ENCODE results near the gene EEPD1. TPM values are rescaled to one million over a fixed set of nuclear protein-coding genes. Genes with fewer than 3 reads are reported as not detected.

The EEPD1 gene
- total RNA-seq, 1 experiment from 2014 or later, result 0.70 TPM

DNA sequence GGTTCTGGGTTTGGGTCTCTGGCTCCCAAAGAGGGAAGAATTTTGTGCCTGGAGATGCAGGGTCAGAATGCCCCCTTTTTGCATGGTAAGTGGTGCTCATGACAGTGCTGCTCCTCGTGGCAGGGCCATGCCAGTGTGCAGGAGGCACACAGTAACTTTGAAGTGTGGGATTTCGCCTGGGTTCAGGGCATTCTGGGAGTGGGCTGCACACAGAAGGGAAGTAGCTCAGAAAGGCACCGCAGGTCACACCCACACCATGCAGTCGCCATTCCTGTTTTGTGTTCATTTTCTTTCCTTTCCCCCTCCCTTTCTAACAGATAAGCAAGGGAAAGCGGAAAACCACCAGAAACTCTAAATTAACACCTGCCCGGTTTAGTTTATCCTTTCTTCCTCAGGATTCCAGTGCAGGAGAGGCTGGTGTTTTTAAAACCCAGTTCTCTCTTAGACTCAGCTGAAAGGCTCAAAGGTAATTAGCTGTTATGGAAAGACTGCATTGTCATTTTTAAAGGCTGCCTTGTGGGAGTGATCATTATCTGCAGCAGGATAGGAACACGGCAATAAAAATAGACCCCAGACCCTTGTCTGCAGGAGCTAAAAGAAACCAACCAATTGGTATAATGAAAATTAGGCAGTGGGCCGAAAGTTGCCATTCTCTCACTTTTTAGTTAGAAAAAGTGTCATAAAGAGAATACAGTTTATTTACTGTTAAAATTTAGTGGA, 50.2 kb downstream of the EEPD1 start:
- CTCF ChIA-PET, result no interaction called here
- Mint-ChIP-seq H3K9me3 (ENCODE audit: unreplicated experiment) (no peaks in the 10 kb centered on the region), H3K36me3 (ENCODE audit: insufficient read depth, unreplicated experiment) (no peaks in the 10 kb centered on the region), H3K27me3 (ENCODE audit: insufficient read depth, unreplicated experiment) (no peaks in the 10 kb centered on the region), H3K4me1 (ENCODE audit: insufficient read depth, unreplicated experiment) (no peaks in the 10 kb centered on the region), H3K4me3 (ENCODE audit: unreplicated experiment) (no peak overlapping the region), H3K27ac (ENCODE audit: low read depth, unreplicated experiment) (no peak overlapping the region)
- intact Hi-C loops (cut with micrococcal nuclease), result no loop called here
- POLR2A ChIA-PET, result no interaction called here
- no TSS peak for BruUV-seq (replicated peaks)
- TF ChIP-seq CTCF (IDR thresholded peaks at IDR 0.05; ENCODE audit: unreplicated experiment), result no peak
- DNase-seq (ENCODE audit: unreplicated experiment), result no peak

DNA sequence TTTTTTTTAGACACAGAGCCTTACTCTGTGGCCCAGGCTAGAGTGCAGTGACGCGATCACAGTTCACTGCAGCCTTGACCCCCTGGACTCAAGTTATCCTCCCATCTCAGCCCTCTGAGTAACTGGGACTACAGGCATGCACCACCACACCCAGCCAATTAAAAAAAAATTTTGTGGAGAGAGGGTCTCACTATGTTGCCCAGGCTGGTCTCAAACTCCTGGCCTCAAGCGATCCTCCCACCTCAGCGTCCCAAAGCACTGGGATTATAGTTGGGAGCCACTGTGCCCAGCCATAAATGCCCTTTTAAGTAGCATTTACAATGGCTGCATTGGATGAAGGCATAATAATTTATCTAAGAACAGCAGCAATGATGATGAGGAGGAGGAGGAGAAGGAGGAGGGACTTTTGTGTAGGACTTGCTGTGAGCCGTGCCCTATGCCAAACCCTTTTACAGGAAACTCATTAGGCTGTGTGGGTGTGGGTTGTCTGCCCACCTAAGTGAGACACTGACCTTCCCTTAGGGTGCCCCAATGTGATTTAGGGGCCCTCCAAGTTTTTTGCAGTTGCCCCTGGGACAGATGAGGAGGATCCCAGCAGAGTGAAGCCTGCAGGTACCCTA, 51.1 kb downstream of the EEPD1 start:
- intact Hi-C loops (cut with micrococcal nuclease), result no loop called here
- Mint-ChIP-seq H3K4me1 (ENCODE audit: insufficient read depth, unreplicated experiment) (no peaks in the 10 kb centered on the region), H3K27ac (ENCODE audit: low read depth, unreplicated experiment) (no peak overlapping the region), H3K27me3 (ENCODE audit: insufficient read depth, unreplicated experiment) (no peaks in the 10 kb centered on the region), H3K4me3 (ENCODE audit: unreplicated experiment) (no peak overlapping the region), H3K9me3 (ENCODE audit: unreplicated experiment) (no peaks in the 10 kb centered on the region), H3K36me3 (ENCODE audit: insufficient read depth, unreplicated experiment) (no peaks in the 10 kb centered on the region)
- TF ChIP-seq CTCF (IDR thresholded peaks at IDR 0.05; ENCODE audit: unreplicated experiment), result no peak
- ChIA-PET CTCF (no interaction called here), POLR2A (no interaction called here)
- no TSS peak for BruUV-seq (replicated peaks)
- DNase-seq (ENCODE audit: unreplicated experiment), result no peak

DNA sequence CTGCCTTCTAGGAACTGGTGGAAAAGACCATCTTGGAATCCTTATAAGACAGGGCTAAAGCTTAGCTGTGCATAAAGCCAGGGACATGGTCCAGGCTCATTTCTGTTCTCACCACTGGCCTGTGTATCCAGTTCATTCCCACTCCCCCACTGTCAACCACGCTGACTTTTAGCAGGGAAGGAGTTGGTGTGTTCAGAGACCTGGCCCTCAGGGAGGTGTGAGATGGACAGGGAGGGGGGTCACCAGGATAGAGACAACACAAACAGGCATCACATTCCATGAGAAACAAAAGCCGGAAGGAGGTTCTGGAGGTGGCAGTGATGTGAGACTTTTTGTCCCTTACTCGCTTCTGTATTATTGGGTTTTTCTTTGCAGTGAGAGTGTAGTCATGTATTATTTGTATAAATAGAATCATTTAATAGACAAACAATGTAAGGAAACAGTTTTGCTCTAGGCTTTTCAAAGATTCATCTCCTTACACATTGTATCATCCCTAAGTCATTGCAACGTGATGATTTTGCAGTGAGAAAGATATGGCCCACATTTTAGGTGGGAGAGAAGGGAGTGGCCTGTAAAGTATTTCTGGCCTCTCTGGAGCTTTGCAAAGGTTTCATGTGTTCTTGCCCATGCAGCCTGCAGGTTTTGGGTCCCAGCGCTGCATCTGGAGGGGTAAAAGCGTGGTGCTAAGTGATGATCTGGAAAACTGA, 52.0 kb downstream of the EEPD1 start:
- intact Hi-C loops (cut with micrococcal nuclease), result no loop called here
- Mint-ChIP-seq H3K9me3 (ENCODE audit: unreplicated experiment) (no peaks in the 10 kb centered on the region), H3K27ac (ENCODE audit: low read depth, unreplicated experiment) (no peak overlapping the region), H3K27me3 (ENCODE audit: insufficient read depth, unreplicated experiment) (no peaks in the 10 kb centered on the region), H3K4me1 (ENCODE audit: insufficient read depth, unreplicated experiment) (no peaks in the 10 kb centered on the region), H3K4me3 (ENCODE audit: unreplicated experiment) (no peak overlapping the region), H3K36me3 (ENCODE audit: insufficient read depth, unreplicated experiment) (no peaks in the 10 kb centered on the region)
- TF ChIP-seq CTCF (IDR thresholded peaks at IDR 0.05; ENCODE audit: unreplicated experiment), result no peak
- BruUV-seq (replicated peaks), result no TSS peak
- no peak for DNase-seq (ENCODE audit: unreplicated experiment)
- ChIA-PET POLR2A (no interaction called here), CTCF (no interaction called here)

- H3K4me1 Mint-ChIP-seq (ENCODE audit: insufficient read depth, unreplicated experiment), result no peaks in the 10 kb centered on the region
- ChIA-PET CTCF (no interaction called here), POLR2A (no interaction called here)
- intact Hi-C loops (cut with micrococcal nuclease), result no loop called here
- no peak overlapping the region for H3K4me3 Mint-ChIP-seq (ENCODE audit: unreplicated experiment)
- no TSS peak for BruUV-seq (replicated peaks)
- H3K36me3 Mint-ChIP-seq (ENCODE audit: insufficient read depth, unreplicated experiment), result no peaks in the 10 kb centered on the region
- no peaks in the 10 kb centered on the region for H3K9me3 Mint-ChIP-seq (ENCODE audit: unreplicated experiment)
- H3K27me3 Mint-ChIP-seq (ENCODE audit: insufficient read depth, unreplicated experiment), result no peaks in the 10 kb centered on the region
- no peak for DNase-seq (ENCODE audit: unreplicated experiment)
- H3K27ac Mint-ChIP-seq (ENCODE audit: low read depth, unreplicated experiment), result no peak overlapping the region
- TF ChIP-seq CTCF (IDR thresholded peaks at IDR 0.05; ENCODE audit: unreplicated experiment), result no peak
These were observed 52.7 kb downstream of the EEPD1 start for GRCh38 chr7:36205803-36206202.

Measured in MCF 10A (cell line).